ENCODE measurements around the gene RNASE12. TPM values are rescaled to one million over a fixed set of nuclear protein-coding genes. Genes with fewer than 3 reads are reported as not detected.
"Not testable (repeated sequence)": the region's sequence is repeated elsewhere in the genome, so short reads cannot be mapped to it uniquely, and the experiment has no call there.

RNASE12 gene
- total RNA-seq, 1 donor from 2014 or later: not detected

DNA sequence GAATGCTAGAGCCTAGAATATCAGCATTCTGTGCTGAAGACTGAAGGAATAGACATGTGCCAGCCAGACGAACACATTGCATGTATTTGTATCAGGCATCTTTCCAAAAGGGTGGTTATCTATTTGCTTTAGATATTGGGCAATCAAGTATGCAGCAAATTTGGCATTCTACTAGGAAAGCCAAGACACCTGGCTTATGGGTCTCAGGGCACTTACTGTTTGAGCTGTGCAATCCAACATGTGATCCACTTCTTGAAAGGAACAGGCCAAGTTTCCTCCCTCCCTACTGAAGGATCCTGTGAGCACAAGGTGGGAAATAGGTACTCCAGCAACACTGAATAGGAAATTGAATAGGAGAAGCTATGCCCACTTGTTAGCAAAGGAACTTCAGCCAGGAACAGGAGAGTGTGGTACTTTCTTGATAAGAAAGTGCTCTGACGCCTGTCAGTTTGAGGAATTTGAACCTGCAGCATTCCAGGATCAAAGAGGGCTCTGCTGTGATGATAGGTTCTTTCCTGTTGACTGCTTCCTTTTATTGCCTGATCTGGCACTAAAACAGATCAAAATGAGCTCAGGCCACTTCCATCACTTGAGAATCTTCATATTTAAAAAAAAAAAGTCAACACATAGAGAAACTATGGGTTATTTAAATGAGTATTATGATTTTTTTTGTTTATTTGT, 29.8 kb upstream of the RNASE12 start:
- Mint-ChIP-seq H3K4me1 (ENCODE audit: low read depth, unreplicated experiment) (peaks cover 5% of the 10 kb centered on the region), H3K9me3 (ENCODE audit: unreplicated experiment) (peaks cover 17% of the 10 kb centered on the region), H3K4me3 (ENCODE audit: unreplicated experiment) (no peak overlapping the region), H3K27ac (ENCODE audit: unreplicated experiment) (no peak overlapping the region), H3K36me3 (ENCODE audit: unreplicated experiment) (peaks cover 4% of the 10 kb centered on the region), H3K27me3 (ENCODE audit: unreplicated experiment) (peaks cover 18% of the 10 kb centered on the region)
- TF ChIP-seq CTCF (IDR thresholded peaks at IDR 0.05; ENCODE audit: partially characterized antibody, unreplicated experiment): no peak
- no peak for DNase-seq

DNA sequence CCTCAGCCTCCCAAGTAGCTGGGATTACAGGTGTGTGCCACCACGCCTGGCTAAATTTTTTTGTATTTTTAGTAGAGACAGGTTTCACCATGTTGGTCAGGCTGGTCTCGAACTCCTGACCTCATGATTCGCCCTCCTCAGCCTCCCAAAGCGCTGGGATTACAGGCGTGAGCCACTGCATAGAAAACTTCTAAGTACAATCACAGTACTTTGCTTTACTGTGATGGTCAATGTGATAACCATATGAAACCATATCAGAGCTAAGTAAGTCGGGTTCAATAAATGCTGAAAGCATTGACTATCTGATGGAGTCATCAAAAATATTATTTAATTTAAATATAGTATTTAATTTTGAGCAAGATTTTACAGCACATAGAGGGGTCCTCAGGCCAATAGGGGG, 28.5 kb upstream of the RNASE12 start:
- H3K36me3 Mint-ChIP-seq (ENCODE audit: unreplicated experiment); H3K27me3 Mint-ChIP-seq (ENCODE audit: unreplicated experiment); H3K9me3 Mint-ChIP-seq (ENCODE audit: unreplicated experiment); H3K27ac Mint-ChIP-seq (ENCODE audit: unreplicated experiment); H3K4me1 Mint-ChIP-seq (ENCODE audit: low read depth, unreplicated experiment); H3K4me3 Mint-ChIP-seq (ENCODE audit: unreplicated experiment); DNase-seq: not testable (repeated sequence)

- H3K27ac Mint-ChIP-seq (ENCODE audit: unreplicated experiment): no peak overlapping the region
- H3K4me1 Mint-ChIP-seq (ENCODE audit: low read depth, unreplicated experiment): peaks cover 2% of the 10 kb centered on the region
- no peak for DNase-seq
- peaks cover 4% of the 10 kb centered on the region for H3K9me3 Mint-ChIP-seq (ENCODE audit: unreplicated experiment)
- no peaks in the 10 kb centered on the region for H3K36me3 Mint-ChIP-seq (ENCODE audit: unreplicated experiment)
- H3K27me3 Mint-ChIP-seq (ENCODE audit: unreplicated experiment): no peaks in the 10 kb centered on the region
- H3K4me3 Mint-ChIP-seq (ENCODE audit: unreplicated experiment): no peak overlapping the region
- TF ChIP-seq CTCF (IDR thresholded peaks at IDR 0.05; ENCODE audit: partially characterized antibody, unreplicated experiment): no peak
These were observed 27.1 kb upstream of the RNASE12 start for GRCh38 chr14:20618271-20618749.

DNA sequence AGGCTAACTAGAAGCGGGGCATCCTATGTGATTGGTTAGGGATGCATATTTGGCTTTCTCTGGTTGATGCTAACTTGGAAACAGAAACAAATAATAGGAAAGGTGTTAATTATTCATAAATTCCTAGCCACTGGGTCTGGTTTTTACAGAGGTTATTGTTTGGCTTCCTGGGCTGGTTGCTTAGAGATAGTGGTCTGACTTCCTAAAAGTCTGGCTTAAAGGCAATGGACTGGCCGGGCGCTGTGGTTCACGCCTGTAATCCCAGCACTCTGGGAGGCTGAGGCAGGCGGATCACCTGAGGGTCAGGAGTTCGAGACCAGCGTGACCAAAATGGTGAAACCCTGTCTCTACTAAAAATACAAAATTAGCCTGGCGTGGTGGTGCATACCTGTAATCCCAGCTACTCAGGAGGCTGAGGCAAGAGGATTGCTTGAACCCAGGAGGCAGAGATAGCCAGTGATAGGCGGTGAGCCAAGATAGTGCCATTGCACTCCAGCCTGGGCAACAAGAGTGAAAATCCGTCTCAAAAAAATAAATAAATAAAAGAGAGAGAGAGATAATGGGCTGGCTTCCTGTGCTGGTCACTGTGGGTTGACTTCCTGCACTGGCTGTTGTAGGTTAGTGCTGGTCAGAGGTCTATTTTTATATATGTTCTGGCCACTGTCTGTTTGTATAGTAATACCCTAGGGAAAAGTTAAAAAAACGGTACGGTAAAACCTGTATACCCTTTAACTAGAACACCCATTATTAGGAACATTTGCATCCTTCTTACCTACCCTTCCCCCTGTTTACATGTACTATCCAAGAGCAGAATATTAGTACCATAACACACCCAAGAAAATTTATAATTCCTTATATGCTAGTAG, 26.2 kb upstream of the RNASE12 start:
- no peaks in the 10 kb centered on the region for H3K27me3 Mint-ChIP-seq (ENCODE audit: unreplicated experiment)
- H3K4me1 Mint-ChIP-seq (ENCODE audit: low read depth, unreplicated experiment): no peaks in the 10 kb centered on the region
- TF ChIP-seq CTCF (IDR thresholded peaks at IDR 0.05; ENCODE audit: partially characterized antibody, unreplicated experiment): no peak
- no peak overlapping the region for H3K27ac Mint-ChIP-seq (ENCODE audit: unreplicated experiment)
- peaks cover 3% of the 10 kb centered on the region for H3K9me3 Mint-ChIP-seq (ENCODE audit: unreplicated experiment)
- no peak overlapping the region for H3K4me3 Mint-ChIP-seq (ENCODE audit: unreplicated experiment)
- H3K36me3 Mint-ChIP-seq (ENCODE audit: unreplicated experiment): no peaks in the 10 kb centered on the region
- no peak for DNase-seq

- no peaks in the 10 kb centered on the region for H3K9me3 Mint-ChIP-seq (ENCODE audit: unreplicated experiment)
- DNase-seq: no peak
- H3K36me3 Mint-ChIP-seq (ENCODE audit: unreplicated experiment): no peaks in the 10 kb centered on the region
- no peak overlapping the region for H3K27ac Mint-ChIP-seq (ENCODE audit: unreplicated experiment)
- H3K4me3 Mint-ChIP-seq (ENCODE audit: unreplicated experiment): no peak overlapping the region
- no peaks in the 10 kb centered on the region for H3K4me1 Mint-ChIP-seq (ENCODE audit: low read depth, unreplicated experiment)
- H3K27me3 Mint-ChIP-seq (ENCODE audit: unreplicated experiment): no peaks in the 10 kb centered on the region
- no peak for TF ChIP-seq CTCF (IDR thresholded peaks at IDR 0.05; ENCODE audit: partially characterized antibody, unreplicated experiment)
These were observed 24.8 kb upstream of the RNASE12 start for GRCh38 chr14:20615996-20616395.

All from glutamatergic neuron (in vitro differentiated cells).